GM19438 (cell line): ENCODE measurements around the gene PIGO.

ENCODE experiments used
- ATAC-seq: cut with Tn5 transposase; IDR thresholded peaks from one replicate; pipeline ENCODE4 v1.9.1; 2021; ENCODE audit warnings: low read depth; ENCODE audit not compliant: unreplicated experiment

Gene PIGO

GRCh38 chr9:35107297-35108290 is 11.2 kb upstream of the PIGO start:
- no peak for ATAC-seq

- no peak for ATAC-seq
Observed at GRCh38 chr9:35106343-35106730, 9.9 kb upstream of the PIGO start.

GRCh38 chr9:35105571-35106342 is 9.4 kb upstream of the PIGO start:
- no peak for ATAC-seq

- no peak for ATAC-seq
Observed at GRCh38 chr9:35105126-35105525, 8.7 kb upstream of the PIGO start.

- no peak for ATAC-seq
Observed at GRCh38 chr9:35104586-35104985, 8.2 kb upstream of the PIGO start.

- no peak for ATAC-seq
Observed at GRCh38 chr9:35103660-35104191, 7.3 kb upstream of the PIGO start.

- peak; percentile 98 for ATAC-seq
Observed at GRCh38 chr9:35102769-35103659, 6.6 kb upstream of the PIGO start, which contains the start of gene STOML2. STOML2 (minus strand) TSS chr9:35103131; CDS start chr9:35103094, 37 bp downstream.

GRCh38 chr9:35102465-35102768 is 6.0 kb upstream of the PIGO start:
- ATAC-seq = no peak

GRCh38 chr9:35097573-35097972 is 1.2 kb upstream of the PIGO start:
- no peak for ATAC-seq

- ATAC-seq = no peak
Observed at GRCh38 chr9:35091536-35091935, 4.9 kb downstream of the PIGO start.

- no peak for ATAC-seq
Observed at GRCh38 chr9:35089434-35089833, 7.0 kb downstream of the PIGO start.

- no peak for ATAC-seq
Observed at GRCh38 chr9:35085078-35085477, 11.3 kb downstream of the PIGO start.

- ATAC-seq = peak; percentile 86
Observed at GRCh38 chr9:35079426-35080341, 16.7 kb downstream of the PIGO start, which contains the start of gene FANCG. FANCG (minus strand) TSS chr9:35079942; CDS start chr9:35079524, 418 bp downstream.

- ATAC-seq = no peak
Observed at GRCh38 chr9:35079041-35079425, 17.4 kb downstream of the PIGO start.

GRCh38 chr9:35078066-35078465 is 18.3 kb downstream of the PIGO start:
- no peak for ATAC-seq

- ATAC-seq = no peak
Observed at GRCh38 chr9:35076848-35077247, 19.5 kb downstream of the PIGO start.

- ATAC-seq = no peak
Observed at GRCh38 chr9:35075358-35075757, 21.0 kb downstream of the PIGO start.

- ATAC-seq = no peak
Observed at GRCh38 chr9:35074791-35075190, 21.6 kb downstream of the PIGO start.

GRCh38 chr9:35074141-35074540 is 22.2 kb downstream of the PIGO start:
- ATAC-seq = no peak
